SK-N-MC (cell line): ENCODE results near the gene SMCP.

Experiments
- DNase-seq: peaks from one replicate; pipeline ENCODE4 v3.0.0-alpha.2; 2011; ENCODE audit warnings: low read depth, low spot score
- H3K27ac ChIP-seq: fragments of 200-600 bp; sonication (generic); 2 replicates; pipeline ENCODE4 v1.5.1; 2016; ENCODE audit warnings: mixed run types
- H3K36me3 ChIP-seq: fragments of 200-600 bp; sonication (generic); 2 replicates; pipeline ENCODE4 v1.6.1; 2017; ENCODE audit warnings: antibody characterized with exemption, low read length, mixed read lengths; ENCODE audit not compliant: insufficient read depth
- H3K4me3 ChIP-seq: fragments of 200-600 bp; sonication (generic); 2 replicates; pipeline ENCODE4 v1.5.1; 2016
- H3K9ac ChIP-seq: fragments of 200-600 bp; sonication (generic); 2 replicates; pipeline ENCODE4 v1.8.0; 2017; ENCODE audit warnings: mixed run types, mixed read lengths; ENCODE audit not compliant: insufficient read length
- H3K9me3 ChIP-seq: fragments of 200-600 bp; sonication (generic); 2 replicates; pipeline ENCODE4 v1.6.1; 2017; ENCODE audit warnings: low read depth, mild to moderate bottlenecking, antibody characterized with exemption, low read length, moderate library complexity, mixed read lengths
- EZH2 ChIP-seq: fragments of 200-600 bp; sonication (generic); IDR thresholded peaks from one replicate; pipeline ENCODE4 v1.6.1; 2017; ENCODE audit warnings: antibody characterized with exemption
- FOXP2 ChIP-seq: optimal IDR thresholded peaks from 2 replicates; pipeline ENCODE3; 2011; ENCODE audit warnings: mild to moderate bottlenecking, moderate library complexity; ENCODE audit not compliant: insufficient read depth; ENCODE audit errors: extremely low read length, control extremely low read depth
- POLR2AphosphoS5 ChIP-seq: IDR thresholded peaks from 2 replicates; pipeline ENCODE4 v1.6.1; 2012; ENCODE audit warnings: mild to moderate bottlenecking, low read depth, low read length, borderline replicate concordance

The SMCP gene

DNA sequence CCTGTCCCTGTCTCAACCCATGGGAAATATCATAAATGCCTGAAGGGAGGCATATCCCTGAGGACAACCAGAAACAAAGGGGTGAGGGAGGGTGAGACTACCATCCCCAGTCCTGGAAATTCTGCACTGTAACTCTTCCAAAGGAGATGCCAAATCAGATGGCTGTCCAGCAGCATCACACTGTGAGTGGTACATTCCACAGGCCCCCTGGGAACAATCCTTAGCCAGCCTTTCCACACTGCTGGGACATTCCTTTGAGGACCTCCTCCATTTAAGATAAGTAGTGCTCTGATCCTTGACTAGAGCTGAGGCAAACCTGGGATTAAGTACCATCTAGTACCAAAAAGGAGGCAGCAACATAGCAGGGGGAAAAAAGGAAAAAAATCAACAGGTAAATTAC lies 40.9 kb downstream of the SMCP start:
- DNase-seq, result no peak
- TF ChIP-seq EZH2, result no peak
- no peak for TF ChIP-seq POLR2AphosphoS5
- no peak for TF ChIP-seq FOXP2
- Histone ChIP-seq H3K9ac (no peak overlapping the region), H3K9me3 (no peaks in the 10 kb centered on the region), H3K4me3 (no peak overlapping the region), H3K36me3 (no peaks in the 10 kb centered on the region), H3K27ac (no peak overlapping the region)

DNA sequence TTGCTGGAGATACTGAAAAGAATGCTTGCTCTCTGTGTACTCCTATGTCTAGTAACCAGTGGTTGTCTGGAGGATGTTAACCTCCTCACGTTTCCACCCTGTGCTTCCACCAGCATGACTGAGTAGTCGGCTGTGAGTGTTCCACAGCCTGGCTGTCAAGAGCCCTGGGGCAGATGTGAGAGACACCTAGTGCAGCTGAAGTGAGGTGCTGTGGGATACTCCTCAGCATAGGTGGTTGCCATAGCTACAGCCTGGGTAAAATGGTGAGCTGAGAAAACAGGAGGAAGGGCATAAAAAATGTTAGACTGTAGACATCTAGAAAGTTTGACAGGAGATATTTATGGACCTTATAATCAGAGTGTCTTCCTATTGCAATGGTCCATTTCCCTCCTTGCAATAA lies 46.1 kb downstream of the SMCP start:
- no peaks in the 10 kb centered on the region for H3K36me3 ChIP-seq
- no peak for TF ChIP-seq FOXP2
- no peak for TF ChIP-seq EZH2
- TF ChIP-seq POLR2AphosphoS5, result no peak
- no peak for DNase-seq

DNA sequence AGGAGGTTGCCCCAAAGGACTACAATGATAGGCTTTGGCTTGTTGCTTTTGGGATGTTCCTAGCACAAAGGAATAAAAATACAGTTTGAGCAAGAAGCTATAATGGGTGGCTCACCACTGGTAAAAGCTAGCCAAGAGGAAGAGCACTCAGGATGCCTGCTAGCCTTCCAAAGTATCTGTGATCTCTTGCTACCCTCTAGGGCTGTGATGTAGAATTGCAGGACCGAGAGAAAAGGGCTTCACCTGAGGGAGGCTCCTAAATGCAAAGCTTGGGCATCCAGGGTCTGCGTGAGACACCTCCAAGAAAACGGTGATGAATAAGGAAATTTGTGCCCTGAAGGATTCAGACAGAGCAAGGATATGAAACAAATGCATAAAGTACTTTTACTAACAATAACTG lies 48.0 kb downstream of the SMCP start:
- Histone ChIP-seq H3K36me3 (no peaks in the 10 kb centered on the region), H3K27ac (no peak overlapping the region), H3K4me3 (no peak overlapping the region), H3K9ac (no peak overlapping the region), H3K9me3 (no peaks in the 10 kb centered on the region)
- no peak for DNase-seq
- TF ChIP-seq POLR2AphosphoS5, result no peak
- no peak for TF ChIP-seq FOXP2
- no peak for TF ChIP-seq EZH2

More for the DNA sequence above, 46.1 kb downstream of the SMCP start:
- Histone ChIP-seq H3K9me3 (no peaks in the 10 kb centered on the region), H3K9ac (no peak overlapping the region), H3K27ac (no peak overlapping the region), H3K4me3 (no peak overlapping the region)

DNA sequence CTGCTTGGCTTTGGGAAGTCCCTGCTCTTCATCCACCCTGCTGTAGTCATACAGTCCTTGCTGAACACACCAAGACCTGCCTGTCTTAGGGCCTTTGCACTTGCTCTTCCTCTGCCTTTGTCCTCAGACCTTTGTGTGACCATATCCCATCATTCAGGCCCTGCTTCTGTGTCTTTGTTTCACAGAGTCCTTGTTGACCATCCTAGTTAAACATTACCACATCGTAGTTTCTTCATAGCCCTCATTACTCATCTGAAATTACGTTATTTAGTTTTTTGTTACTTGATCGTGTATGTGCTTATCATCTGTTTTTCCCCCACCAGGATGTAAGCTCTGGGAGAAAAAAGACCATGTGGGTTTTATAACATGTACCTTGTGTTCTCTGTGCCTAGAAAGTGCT lies 50.5 kb downstream of the SMCP start:
- Histone ChIP-seq H3K9me3 (no peaks in the 10 kb centered on the region), H3K9ac (no peak overlapping the region), H3K27ac (no peak overlapping the region), H3K4me3 (no peak overlapping the region), H3K36me3 (no peaks in the 10 kb centered on the region)
- DNase-seq, result no peak
- TF ChIP-seq POLR2AphosphoS5, result no peak
- TF ChIP-seq FOXP2, result no peak
- TF ChIP-seq EZH2, result no peak

DNA sequence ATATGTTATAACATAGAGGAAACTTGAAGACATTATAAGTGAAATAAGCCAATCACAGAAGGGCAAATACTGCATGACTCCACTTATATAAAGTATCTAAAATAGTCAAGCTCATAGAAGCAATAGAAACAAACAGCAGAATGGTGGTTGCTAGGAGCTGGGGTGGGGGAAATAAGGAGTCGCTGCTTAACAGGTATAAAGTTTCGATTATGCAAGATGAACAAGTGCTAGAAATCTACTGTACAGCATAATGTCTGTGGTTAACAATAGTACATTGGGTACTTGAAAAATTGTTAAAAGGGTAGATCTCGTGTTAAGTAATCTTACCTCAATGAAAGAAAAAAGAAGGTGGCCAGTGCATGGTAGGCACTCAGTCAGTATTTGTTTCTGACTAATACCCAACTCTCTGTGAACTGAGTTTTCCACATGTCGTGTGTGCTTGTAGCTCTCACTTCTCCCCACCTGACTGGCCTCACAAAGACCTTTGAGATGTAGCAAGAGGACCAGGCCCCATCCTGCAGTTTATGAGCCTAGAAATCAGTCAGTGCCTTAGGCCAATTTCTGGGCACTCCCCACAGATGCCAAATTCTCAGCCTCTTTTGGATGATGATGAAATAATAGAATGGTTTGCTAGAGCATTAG lies 54.2 kb downstream of the SMCP start:
- Histone ChIP-seq H3K36me3 (no peaks in the 10 kb centered on the region), H3K4me3 (no peak overlapping the region), H3K9ac (no peak overlapping the region), H3K9me3 (no peaks in the 10 kb centered on the region), H3K27ac (no peak overlapping the region)
- DNase-seq, result no peak
- TF ChIP-seq POLR2AphosphoS5 (no peak), FOXP2 (no peak), EZH2 (no peak)

DNA sequence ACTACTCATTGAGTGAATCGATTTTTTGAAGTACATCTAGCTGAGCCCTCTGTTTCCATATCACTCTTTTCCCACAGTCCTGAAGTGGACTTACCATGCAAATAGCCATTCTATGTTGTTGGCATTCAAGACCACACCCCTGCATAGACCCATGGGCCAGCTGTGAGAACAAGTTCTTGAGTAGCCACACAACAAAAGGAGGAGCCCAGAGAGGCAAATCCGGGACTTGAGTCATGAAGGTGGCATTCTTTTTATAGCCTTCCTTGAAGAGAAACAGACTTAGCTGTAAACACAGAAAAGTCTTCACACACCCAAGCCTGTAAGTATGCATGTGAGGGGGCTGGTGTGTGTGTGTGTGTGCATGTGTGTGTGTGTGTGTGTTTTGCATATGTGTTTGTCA lies 55.1 kb downstream of the SMCP start:
- DNase-seq, result no peak
- no peaks in the 10 kb centered on the region for H3K36me3 ChIP-seq
- no peak overlapping the region for H3K27ac ChIP-seq
- H3K9me3 ChIP-seq, result no peaks in the 10 kb centered on the region
- no peak overlapping the region for H3K4me3 ChIP-seq
- no peak overlapping the region for H3K9ac ChIP-seq
- no peak for TF ChIP-seq POLR2AphosphoS5
- no peak for TF ChIP-seq EZH2
- no peak for TF ChIP-seq FOXP2
